A549 (cell line): ENCODE results near the gene RCAN3. TPM values are rescaled to one million over a fixed set of nuclear protein-coding genes. Genes with fewer than 3 reads are reported as not detected.

Source experiments
- ATAC-seq, 2 experiments: fragments of 200-7000 bp in 1 of 2; fragments of >200 bp in 1 of 2; cut with Nextera tagmentation in 1 of 2; cut with Tn5 transposase in 1 of 2; 3 replicates each; pipeline versions ENCODE4 v1.8.0 to v1.9.1; 2018 to 2020; ENCODE audit warnings: mild to moderate bottlenecking in 1 of 2, moderate library complexity in 1 of 2
- CTCF ChIA-PET: fragments of 300-600 bp; sonication (Branson Sonifier 250); formaldehyde crosslinking; extraction: SDS; loops from one replicate; lab custom pipeline; 2021; ENCODE audit warnings: antibody characterized with exemption, inconsistent platforms; lab: Yijun Ruan, JAX
- POLR2A ChIA-PET: fragments of 350-600 bp; formaldehyde crosslinking; extraction: SDS; loops from one replicate; lab custom pipeline; 2021; ENCODE audit warnings: antibody characterized with exemption, inconsistent platforms; lab: Yijun Ruan, JAX
- DNase-seq, 2 experiments: peaks; one replicate each; pipeline versions ENCODE4 v3.0.0 to v3.0.0-alpha.2; 2011 to 2016; ENCODE audit warnings: low read depth in 1 of 2, low spot score in 1 of 2
- FAIRE-seq: peaks from 2 replicates; lab custom pipeline; 2011; peaks lifted over from hg19 to GRCh38; lab: Jason Lieb, UNC
- H3K27ac ChIP-seq, 2 experiments: fragments of >200 bp; sonication (Bioruptor Twin); formaldehyde crosslinking; 3 replicates each; pipeline ENCODE4 v1.5.1; 2016 to 2017
- H3K4me1 ChIP-seq: fragments of >200 bp; sonication (Bioruptor Twin); formaldehyde crosslinking; 3 replicates; pipeline ENCODE4 v1.6.1; 2016
- H3K4me2 ChIP-seq: fragments of >200 bp; sonication (Bioruptor Twin); formaldehyde crosslinking; 3 replicates; pipeline ENCODE4 v1.6.1; 2016
- H3K4me3 ChIP-seq: fragments of >200 bp; sonication (Bioruptor Twin); formaldehyde crosslinking; 3 replicates; pipeline ENCODE4 v1.5.1; 2016
- H3K9me3 ChIP-seq: fragments of >200 bp; sonication (Bioruptor Twin); formaldehyde crosslinking; 3 replicates; pipeline ENCODE4 v1.6.1; 2016
- BHLHE40 ChIP-seq: IDR thresholded peaks from 2 replicates; pipeline ENCODE4 v1.6.1; 2012; ENCODE audit warnings: low read depth, low read length, inconsistent platforms
- CBX8 ChIP-seq: fragments of 200-600 bp; sonication (generic); IDR thresholded peaks from 2 replicates; pipeline ENCODE4 v1.6.1; 2016
- CTCF ChIP-seq: fragments of >200 bp; sonication (Bioruptor Twin); formaldehyde crosslinking; IDR thresholded peaks from 3 replicates; pipeline ENCODE4 v1.5.1; 2016
- EP300 ChIP-seq, 2 experiments: fragments of >200 bp; sonication (Bioruptor Twin); formaldehyde crosslinking; IDR thresholded peaks; 2 replicates in 1 of 2; 3 replicates in 1 of 2; pipeline ENCODE4 v1.6.1; 2016 to 2017
- HDAC2 ChIP-seq: fragments of 200-600 bp; sonication (generic); IDR thresholded peaks from 2 replicates; pipeline ENCODE4 v1.6.1; 2016
- HEYL ChIP-seq: fragments of 250-450 bp; sonication (Bioruptor Pico); IDR thresholded peaks from 2 replicates; pipeline ENCODE4 v1.8.0; 2021; ENCODE audit warnings: mild to moderate bottlenecking, moderate library complexity
- HOXB13 ChIP-seq: fragments of 250-450 bp; sonication (Bioruptor Pico); IDR thresholded peaks from 2 replicates; pipeline ENCODE4 v1.5.0; 2020; ENCODE audit warnings: low read depth, mild to moderate bottlenecking, moderate library complexity
- HOXB5 ChIP-seq: fragments of 250-450 bp; sonication (Bioruptor Pico); IDR thresholded peaks from 2 replicates; pipeline ENCODE4 v1.5.0; 2020; ENCODE audit warnings: mild to moderate bottlenecking, moderate library complexity
- JUN ChIP-seq, 2 experiments: fragments of >200 bp; sonication (Bioruptor Twin); formaldehyde crosslinking; IDR thresholded peaks; 2 replicates in 1 of 2; 3 replicates in 1 of 2; pipeline ENCODE4 v1.6.1; 2016 to 2017
- KDM5A ChIP-seq: fragments of 200-600 bp; sonication (generic); IDR thresholded peaks from 2 replicates; pipeline ENCODE4 v1.6.1; 2016; ENCODE audit warnings: antibody characterized with exemption, mild to moderate bottlenecking
- MAFK ChIP-seq: fragments of 450-650 bp; IDR thresholded peaks from 2 replicates; pipeline ENCODE4 v1.6.1; 2014; ENCODE audit not compliant: partially characterized antibody
- MAX ChIP-seq: IDR thresholded peaks from 2 replicates; pipeline ENCODE4 v1.6.1; 2012
- MYC ChIP-seq: IDR thresholded peaks from 2 replicates; pipeline ENCODE4 v1.6.1; 2012; ENCODE audit warnings: mild to moderate bottlenecking, inconsistent platforms, low read length, improper control_type of control experiment, borderline replicate concordance
- PBX3 ChIP-seq: IDR thresholded peaks from 2 replicates; pipeline ENCODE4 v1.6.1; 2012
- RCOR1 ChIP-seq: fragments of 150-350 bp; IDR thresholded peaks from 2 replicates; pipeline ENCODE4 v1.6.1; 2014; ENCODE audit warnings: antibody characterized with exemption, low read length, low read depth
- REST ChIP-seq: fragments of 200-600 bp; sonication (generic); IDR thresholded peaks from 2 replicates; pipeline ENCODE4 v1.6.1; 2016; ENCODE audit warnings: antibody characterized with exemption, mild to moderate bottlenecking, moderate library complexity
- SMC3 ChIP-seq: fragments of >200 bp; sonication (Bioruptor Twin); formaldehyde crosslinking; IDR thresholded peaks from 3 replicates; pipeline ENCODE4 v1.6.1; 2018; ENCODE audit warnings: inconsistent platforms
- TP53 ChIP-seq: fragments of 250-450 bp; sonication (Bioruptor Pico); IDR thresholded peaks from 2 replicates; pipeline ENCODE4 v1.5.0; 2021; ENCODE audit warnings: mild to moderate bottlenecking, moderate library complexity
- USF2 ChIP-seq: fragments of 450-650 bp; IDR thresholded peaks from 2 replicates; pipeline ENCODE4 v1.6.1; 2014; ENCODE audit warnings: antibody characterized with exemption
- ZC3H11A ChIP-seq: fragments of 450-650 bp; IDR thresholded peaks from 2 replicates; pipeline ENCODE4 v1.6.1; 2014; ENCODE audit warnings: antibody characterized with exemption, mild to moderate bottlenecking
- ZSCAN20 ChIP-seq: fragments of 250-450 bp; sonication (Bioruptor Pico); IDR thresholded peaks from 2 replicates; pipeline ENCODE4 v1.8.0; 2022; ENCODE audit warnings: mild to moderate bottlenecking, moderate library complexity
- WGBS: methylation state at CpG from one replicate; pipeline ENCODE4 v1.1.6; 2017; ENCODE audit errors: missing lambda C conversion rate; 5-methylcytosine and 5-hydroxymethylcytosine counted together
- polyA plus RNA-seq, 4 experiments: library from polyadenylated mRNA; depleted of rRNA in 3 of 4; stranded (reverse); fragments of >200 nt; fragmentation: RNase III in 1 of 4; extraction: RNeasy Plus Mini Kit Qiagen cat#74134 plus additional on column Dnase treatment in 1 of 4; gene quantifications; 2 replicates in 3 of 4; 3 replicates in 1 of 4; pipeline ENCODE4 v1.2.3, GENCODE V29; 2011 to 2017

Gene RCAN3
- polyA plus RNA-seq, 2 of the 4 experiments (the other 2 are of a cell fraction): 7.4 to 14.6 TPM

GRCh38 chr1:24558902-24559791 lies 56.5 kb downstream of the RCAN3 start (continued):
- TF ChIP-seq CTCF: no peak
- TF ChIP-seq PBX3: no peak

GRCh38 chr1:24560361-24560760 lies 57.7 kb downstream of the RCAN3 start:
- Histone ChIP-seq H3K4me3 (no peak overlapping the region), H3K4me2 (no peak overlapping the region), H3K27ac (peak overlapping the region; percentile 86 to 92; a peak in 5 of 6 replicates), H3K9me3 (no peaks in the 10 kb centered on the region), H3K4me1 (peaks cover 59% of the 10 kb centered on the region)
- WGBS: 89% methylated on average over 5 of the region's 6 CpGs
- no peak for DNase-seq
- ChIA-PET POLR2A (no interaction called here), CTCF (interaction anchor here (1.1 to 2.6 kb wide), 3 partner anchors 12 to 410 kb away, joined by 3 to 8 read pairs (median 3); no protein-coding TSS in a partner anchor)
- no peak for TF ChIP-seq BHLHE40
- TF ChIP-seq REST: no peak
- TF ChIP-seq MYC: no peak
- TF ChIP-seq KDM5A: no peak
- TF ChIP-seq HDAC2: no peak
- TF ChIP-seq EP300 (IDR thresholded peaks at IDR 0.05): no peak
- TF ChIP-seq RCOR1: no peak
- TF ChIP-seq MAX: no peak
- TF ChIP-seq HOXB13 (CRISPR knock-in tag): no peak
- TF ChIP-seq TP53 (CRISPR knock-in tag): no peak
- no peak for TF ChIP-seq HOXB5
- TF ChIP-seq CBX8: no peak
- no peak for TF ChIP-seq ZSCAN20
- no peak for TF ChIP-seq MAFK
- no peak for FAIRE-seq
- no peak for ATAC-seq

- CTCF ChIA-PET: interaction anchor here (0.6 to 4.4 kb wide), 4 partner anchors 20 to 72 kb away, joined by 3 to 14 read pairs (median 5); no protein-coding TSS in a partner anchor
- peak overlapping the region; percentile 60 for H3K4me2 ChIP-seq
- ATAC-seq: no peak
- DNase-seq: peak in 1 of 2 experiments; percentile 30
- FAIRE-seq: no peak
- peak overlapping the region; percentile 44 to 84; a peak in 5 of 6 replicates for H3K27ac ChIP-seq
- H3K4me3 ChIP-seq: no peak overlapping the region
- POLR2A ChIA-PET: interaction anchor here (0.6 kb wide), 1 partner anchor 22 kb away, joined by 3 read pairs; no protein-coding TSS in a partner anchor
- 0 out of 5 replicates have a peak, but pooled peaks of 1 of the 2 experiments have one; percentile 34 for TF ChIP-seq EP300 (IDR thresholded peaks at IDR 0.05)
- TF ChIP-seq SMC3: 0 out of 3 replicates have a peak, but pooled peaks have one; percentile 6
- no peak for TF ChIP-seq USF2
- TF ChIP-seq ZC3H11A: no peak
- TF ChIP-seq JUN (IDR thresholded peaks at IDR 0.05): peak in 1 of 2 experiments; percentile 36; a peak in 1 of 5 replicates
- TF ChIP-seq HEYL: no peak
- TF ChIP-seq HOXB13 (CRISPR knock-in tag): no peak
- peaks cover 74% of the 10 kb centered on the region for H3K4me1 ChIP-seq
- no peaks in the 10 kb centered on the region for H3K9me3 ChIP-seq
These were observed 60.0 kb downstream of the RCAN3 start for GRCh38 chr1:24562625-24563024.
